ENCODE results near the gene DMBX1. TPM values are rescaled to one million over a fixed set of nuclear protein-coding genes. Genes with fewer than 3 reads are reported as not detected.

The DMBX1 gene
- total and polyA plus RNA-seq, 3 donors from 2014 or later = 1.1 to 2.0 (median 1.7) TPM

- no peak overlapping the region for H3K27ac ChIP-seq
- no peak overlapping the region for H3K4me3 ChIP-seq
- no peaks in the 10 kb centered on the region for H3K9me3 ChIP-seq
- WGBS, 2 donors = 83 to 94% methylated on average over 3 of the region's 3 CpGs
- DNase-seq = no peak
- H3K27me3 ChIP-seq = no peaks in the 10 kb centered on the region
- TF ChIP-seq CTCF (IDR thresholded peaks at IDR 0.05) = no peak
- no peak for TF ChIP-seq POLR2A (IDR thresholded peaks at IDR 0.05)
- no peaks in the 10 kb centered on the region for H3K4me1 ChIP-seq
- H3K36me3 ChIP-seq (ENCODE audit: low read depth, missing control alignments) = no peaks in the 10 kb centered on the region
- intact Hi-C loops (cut with DNase I; ENCODE audit: low total_unique reads) = no loop called here
These were observed 7.4 kb downstream of the DMBX1 start for GRCh38 chr1:46497020-46497419.

- no peak overlapping the region for H3K27ac ChIP-seq
- H3K27me3 ChIP-seq = no peaks in the 10 kb centered on the region
- no peak for TF ChIP-seq POLR2A (IDR thresholded peaks at IDR 0.05)
- no peak for TF ChIP-seq CTCF (IDR thresholded peaks at IDR 0.05)
- intact Hi-C loops (cut with DNase I; ENCODE audit: low total_unique reads) = no loop called here
- 89 to 96% methylated on average over 19 of the region's 19 CpGs for WGBS, 2 donors
- H3K4me1 ChIP-seq = no peaks in the 10 kb centered on the region
- H3K9me3 ChIP-seq = no peaks in the 10 kb centered on the region
- DNase-seq = no peak
- H3K36me3 ChIP-seq (ENCODE audit: low read depth, missing control alignments) = no peaks in the 10 kb centered on the region
- no peak overlapping the region for H3K4me3 ChIP-seq
These were observed 8.0 kb downstream of the DMBX1 start for GRCh38 chr1:46497665-46498064.

- intact Hi-C loops (cut with DNase I; ENCODE audit: low total_unique reads) = no loop called here
- no peak overlapping the region for H3K4me3 ChIP-seq
- TF ChIP-seq CTCF (IDR thresholded peaks at IDR 0.05) (no peak), POLR2A (IDR thresholded peaks at IDR 0.05) (no peak)
- WGBS, 2 donors = 88 to 97% methylated on average over 3 of the region's 3 CpGs
- no peaks in the 10 kb centered on the region for H3K36me3 ChIP-seq (ENCODE audit: low read depth, missing control alignments)
- no peaks in the 10 kb centered on the region for H3K9me3 ChIP-seq
- no peaks in the 10 kb centered on the region for H3K27me3 ChIP-seq
- H3K4me1 ChIP-seq = no peaks in the 10 kb centered on the region
- no peak for DNase-seq
- no peak overlapping the region for H3K27ac ChIP-seq
These were observed 11.9 kb downstream of the DMBX1 start for GRCh38 chr1:46501528-46501927.

DNA sequence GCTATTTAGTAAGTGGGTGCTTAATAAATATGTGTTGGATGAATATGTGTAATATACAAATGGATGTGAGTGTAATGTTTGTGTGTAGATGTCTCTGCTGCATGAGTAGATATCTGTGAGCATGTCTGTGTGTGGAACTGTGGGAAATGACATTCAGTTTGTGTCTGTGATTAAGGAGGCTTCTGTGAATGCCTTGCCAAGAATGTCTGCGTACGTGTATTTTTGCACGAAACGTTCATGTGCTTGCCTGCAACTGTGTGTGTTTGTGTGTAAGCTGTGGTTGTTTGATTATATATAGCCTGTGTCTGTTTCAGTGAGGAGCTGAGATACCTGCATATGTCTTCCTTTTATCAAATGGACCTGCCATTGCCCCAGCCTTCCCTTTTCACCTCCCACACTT lies 13.8 kb downstream of the DMBX1 start:
- H3K36me3 ChIP-seq (ENCODE audit: low read depth, missing control alignments) = no peaks in the 10 kb centered on the region
- no peaks in the 10 kb centered on the region for H3K27me3 ChIP-seq
- no peaks in the 10 kb centered on the region for H3K4me1 ChIP-seq
- TF ChIP-seq CTCF (IDR thresholded peaks at IDR 0.05) (no peak), POLR2A (IDR thresholded peaks at IDR 0.05) (no peak)
- intact Hi-C loops (cut with DNase I; ENCODE audit: low total_unique reads) = no loop called here
- 69 to 75% methylated on average over 4 of the region's 4 CpGs for WGBS, 2 donors
- no peak overlapping the region for H3K27ac ChIP-seq
- H3K4me3 ChIP-seq = no peak overlapping the region
- H3K9me3 ChIP-seq = no peaks in the 10 kb centered on the region
- DNase-seq = no peak

GRCh38 chr1:46506470-46507219 lies 17.0 kb downstream of the DMBX1 start:
- Histone ChIP-seq H3K4me3 (no peak overlapping the region), H3K27me3 (no peaks in the 10 kb centered on the region), H3K27ac (no peak overlapping the region), H3K36me3 (ENCODE audit: low read depth, missing control alignments) (no peaks in the 10 kb centered on the region), H3K9me3 (no peaks in the 10 kb centered on the region), H3K4me1 (no peaks in the 10 kb centered on the region)
- intact Hi-C loops (cut with DNase I; ENCODE audit: low total_unique reads) = no loop called here
- WGBS, 2 donors = 83 to 87% methylated on average over 15 to 17 of the region's 17 CpGs
- TF ChIP-seq POLR2A (IDR thresholded peaks at IDR 0.05) (no peak), CTCF (IDR thresholded peaks at IDR 0.05) (no peak)
- no peak for DNase-seq
